ENCODE results near the gene GCK. TPM values are rescaled to one million over a fixed set of nuclear protein-coding genes. Genes with fewer than 3 reads are reported as not detected.
A peak's percentile ranks its signal among the peaks of the same experiment; 100 is the strongest.

Gene GCK
- total RNA-seq, 1 experiment from 2014 or later: not detected

DNA sequence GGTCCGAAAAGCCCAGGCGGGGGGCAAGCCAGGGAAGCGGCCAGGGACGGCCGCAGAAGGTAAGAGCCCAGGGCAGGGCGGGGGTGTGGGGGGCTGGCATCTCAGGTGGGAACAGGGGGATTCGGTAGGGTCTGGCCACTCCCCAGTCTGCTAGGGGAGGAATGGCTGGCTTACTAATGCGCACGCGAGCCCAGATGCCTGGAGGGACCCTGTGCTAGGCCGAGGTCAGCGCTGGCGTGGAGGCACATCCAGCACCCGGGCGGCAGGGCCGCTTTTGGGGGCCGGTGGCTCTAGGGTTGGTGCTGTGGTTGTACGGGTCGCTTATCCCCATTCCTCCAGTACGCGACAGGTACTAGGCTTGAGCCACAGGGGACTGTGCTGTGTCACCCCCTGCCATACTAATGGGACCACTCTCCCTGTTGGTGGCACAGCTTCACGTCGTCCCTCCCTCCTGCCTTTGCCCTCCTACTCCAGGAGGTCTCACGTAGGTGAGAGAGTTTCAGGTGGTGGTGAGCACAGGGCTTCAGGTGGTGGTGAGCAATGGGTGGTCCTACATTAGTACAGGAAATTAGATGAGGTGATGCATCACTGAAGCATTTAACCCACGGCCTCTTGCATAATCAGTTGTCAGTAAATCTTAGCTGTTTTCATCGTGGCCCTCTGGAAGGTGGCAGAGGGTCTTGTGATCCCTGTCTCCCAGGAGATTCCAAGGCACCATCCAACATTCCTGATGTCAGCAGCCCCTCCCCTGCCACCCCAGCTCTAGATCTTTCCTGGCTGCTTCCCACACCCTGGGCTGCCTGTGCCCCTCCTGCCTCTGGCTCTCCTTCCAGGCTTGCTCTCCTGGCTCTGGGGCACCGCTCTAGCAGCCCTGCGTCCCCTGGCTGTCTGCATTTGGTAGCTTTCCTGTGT lies 84.1 kb downstream of the GCK start:
- Histone ChIP-seq H3K27me3 (no peaks in the 10 kb centered on the region), H3K36me3 (peaks cover 8% of the 10 kb centered on the region; the same call in 1 of the 2 replicates), H3K4me1 (peaks cover 17% of the 10 kb centered on the region), H3K27ac (peak overlapping the region; percentile 38; the same call in 1 of the 2 replicates), H3K9me3 (replicated peaks) (no peaks in the 10 kb centered on the region), H3K4me3 (peak overlapping the region; percentile 68)
- no peak for DNase-seq

DNA sequence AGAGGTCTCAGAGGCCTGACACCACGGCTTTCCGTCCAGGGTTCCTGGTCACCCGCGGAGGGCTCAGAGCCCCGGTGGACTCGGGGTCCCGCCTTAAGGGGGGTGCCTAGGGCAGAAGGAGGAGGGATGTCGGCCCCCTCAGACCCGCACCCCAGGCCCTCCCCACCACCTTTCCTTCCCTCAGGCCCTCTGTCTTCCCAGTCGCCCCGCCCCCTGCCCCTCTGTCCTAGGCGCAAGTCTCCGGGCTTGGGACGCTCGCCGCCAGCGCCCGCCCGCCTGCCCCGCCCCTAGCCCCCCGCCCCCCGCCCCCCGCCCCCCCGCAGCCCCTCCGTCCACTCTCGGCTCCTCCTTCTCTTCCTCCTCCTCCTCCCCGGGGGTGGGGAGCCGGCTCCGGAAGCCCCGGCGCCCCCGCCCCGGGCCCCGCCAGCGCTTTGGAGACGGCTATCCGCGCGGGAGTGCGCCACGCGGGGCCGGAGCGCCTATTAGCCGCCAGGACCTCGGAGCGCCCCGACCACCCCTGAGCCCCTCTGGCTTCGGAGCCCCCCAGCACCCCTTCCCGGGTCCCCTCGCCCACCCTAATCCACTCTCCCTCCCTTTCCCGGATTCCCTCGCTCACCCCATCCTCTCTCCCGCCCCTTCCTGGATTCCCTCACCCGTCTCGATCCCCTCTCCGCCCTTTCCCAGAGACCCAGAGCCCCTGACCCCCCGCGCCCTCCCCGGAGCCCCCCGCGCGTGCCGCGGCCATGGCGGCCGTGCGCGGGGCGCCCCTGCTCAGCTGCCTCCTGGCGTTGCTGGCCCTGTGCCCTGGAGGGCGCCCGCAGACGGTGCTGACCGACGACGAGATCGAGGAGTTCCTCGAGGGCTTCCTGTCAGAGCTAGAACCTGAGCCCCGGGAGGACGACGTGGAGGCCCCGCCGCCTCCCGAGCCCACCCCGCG lies 85.0 kb downstream of the GCK start, which contains the start of gene AEBP1:
TSS of gene AEBP1 (plus strand) at position 423 of the 937 bp plus-strand sequence. CDS start at position 744, 321 bp downstream.
- no peaks in the 10 kb centered on the region for H3K27me3 ChIP-seq
- H3K4me1 ChIP-seq: peaks cover 26% of the 10 kb centered on the region
- H3K36me3 ChIP-seq: peaks cover 3% of the 10 kb centered on the region; the same call in 1 of the 2 replicates
- DNase-seq: peak; percentile 51 to 54
- peak within 1 kb of the TSS; percentile 38; the same call in 1 of the 2 replicates for H3K27ac ChIP-seq
- H3K9me3 ChIP-seq (replicated peaks): no peaks in the 10 kb centered on the region
- H3K4me3 ChIP-seq: peak within 1 kb of the TSS; percentile 68

DNA sequence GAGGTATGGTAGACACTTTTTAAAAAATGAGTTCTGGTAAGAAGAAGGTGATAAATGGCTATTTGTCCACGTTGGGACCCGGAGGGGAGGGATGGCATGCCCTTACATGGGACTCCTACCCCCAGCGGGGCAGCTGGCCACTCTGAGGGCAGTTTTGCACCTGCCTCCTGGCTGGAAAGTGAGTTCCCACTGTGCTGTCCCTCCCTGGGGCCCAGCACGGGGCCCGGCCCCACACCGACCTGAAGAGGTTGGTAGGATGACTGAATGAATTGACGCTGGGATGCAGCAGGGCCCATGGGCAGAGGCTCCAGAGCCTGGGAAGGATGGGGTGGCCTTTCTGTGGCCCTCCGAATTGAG lies 85.7 kb downstream of the GCK start:
- no peak for DNase-seq
- Histone ChIP-seq H3K27me3 (no peaks in the 10 kb centered on the region), H3K27ac (no peak overlapping the region), H3K4me1 (peaks cover 26% of the 10 kb centered on the region), H3K36me3 (peaks cover 2% of the 10 kb centered on the region; the same call in 1 of the 2 replicates), H3K4me3 (peak overlapping the region; percentile 68), H3K9me3 (replicated peaks) (no peaks in the 10 kb centered on the region)

DNA sequence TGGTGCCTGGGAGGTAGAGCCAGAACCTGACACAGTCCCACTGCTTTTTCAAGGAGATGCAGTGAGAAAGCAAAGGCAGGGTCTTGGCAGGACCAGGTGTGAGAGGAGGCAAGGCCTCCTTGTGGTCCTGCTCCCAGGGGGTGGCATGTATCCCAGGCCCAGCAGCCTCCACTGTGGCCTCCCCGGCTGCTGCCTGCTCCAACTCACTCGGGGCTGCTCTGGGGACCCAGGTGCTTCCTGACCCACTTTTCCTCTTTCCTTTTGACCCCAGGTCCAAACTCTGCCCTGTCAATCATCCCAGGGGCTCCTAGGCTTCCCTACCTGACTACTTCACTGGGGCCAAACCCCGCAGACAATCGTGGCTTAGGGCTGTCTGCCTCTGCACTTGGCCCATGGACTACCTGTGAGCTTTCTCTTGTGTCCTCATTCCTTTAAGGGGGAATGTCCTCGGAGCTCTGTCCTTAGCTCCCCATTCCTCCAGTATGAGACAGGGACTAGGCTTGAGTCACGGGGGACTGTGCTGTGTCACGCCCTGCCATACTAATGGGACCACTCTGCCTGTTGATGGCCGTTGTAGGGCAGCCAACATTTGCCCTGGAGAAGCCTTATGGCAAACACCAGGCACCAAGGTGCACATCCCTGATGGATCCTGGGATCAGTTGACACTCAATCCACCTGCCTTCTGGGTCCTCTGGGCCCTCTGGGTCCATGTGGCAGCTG lies 86.2 kb downstream of the GCK start:
- H3K4me3 ChIP-seq: no peak overlapping the region
- no peak for DNase-seq
- H3K36me3 ChIP-seq: no peaks in the 10 kb centered on the region
- H3K27ac ChIP-seq: no peak overlapping the region
- no peaks in the 10 kb centered on the region for H3K27me3 ChIP-seq
- peaks cover 28% of the 10 kb centered on the region for H3K4me1 ChIP-seq
- H3K9me3 ChIP-seq (replicated peaks): no peaks in the 10 kb centered on the region

DNA sequence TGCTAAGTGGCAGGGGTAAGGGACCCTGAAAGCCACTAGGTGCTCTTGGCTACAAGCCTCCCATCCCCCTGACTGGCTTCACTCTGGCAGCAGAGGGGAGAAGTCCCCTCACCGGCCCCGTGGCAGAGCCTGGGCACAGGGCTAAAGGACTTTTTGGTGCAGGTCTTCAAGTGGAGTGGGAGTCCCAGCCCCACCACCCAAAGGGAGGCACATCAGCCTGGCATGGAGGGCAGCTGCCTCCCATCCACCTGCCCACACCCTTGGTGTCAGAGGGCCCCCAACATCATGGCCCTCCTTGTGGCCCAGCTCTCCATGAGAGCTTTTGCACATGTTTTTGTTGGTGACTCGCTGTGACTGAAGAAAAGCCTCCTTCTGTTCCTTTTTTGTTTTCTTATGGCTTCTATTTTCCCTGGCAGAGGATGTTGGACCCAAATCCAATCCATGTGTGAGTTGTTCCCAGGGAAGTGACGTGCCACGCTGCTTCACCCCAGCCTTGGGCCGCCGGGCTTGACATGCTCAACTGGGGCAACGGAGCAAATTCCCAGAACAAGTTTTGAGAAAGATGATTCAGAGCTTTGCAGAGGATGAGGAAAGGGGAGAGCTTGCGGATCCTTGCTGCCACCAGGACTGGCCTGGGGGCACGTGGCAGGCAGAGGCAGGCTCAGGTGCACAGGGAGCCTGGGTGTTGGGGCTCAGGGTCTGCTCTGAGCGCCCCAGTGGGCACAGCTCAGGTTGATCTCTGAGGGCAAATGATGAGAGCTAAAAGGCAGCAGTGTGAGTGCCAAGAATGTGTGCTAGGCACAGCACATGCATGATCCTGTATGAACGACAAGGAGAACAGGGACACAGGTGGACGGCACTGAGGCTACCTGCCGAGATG lies 87.0 kb downstream of the GCK start:
- H3K4me3 ChIP-seq: no peak overlapping the region
- no peak for DNase-seq
- H3K27ac ChIP-seq: no peak overlapping the region
- H3K36me3 ChIP-seq: no peaks in the 10 kb centered on the region
- peaks cover 35% of the 10 kb centered on the region for H3K4me1 ChIP-seq
- H3K27me3 ChIP-seq: no peaks in the 10 kb centered on the region
- H3K9me3 ChIP-seq (replicated peaks): no peaks in the 10 kb centered on the region

DNA sequence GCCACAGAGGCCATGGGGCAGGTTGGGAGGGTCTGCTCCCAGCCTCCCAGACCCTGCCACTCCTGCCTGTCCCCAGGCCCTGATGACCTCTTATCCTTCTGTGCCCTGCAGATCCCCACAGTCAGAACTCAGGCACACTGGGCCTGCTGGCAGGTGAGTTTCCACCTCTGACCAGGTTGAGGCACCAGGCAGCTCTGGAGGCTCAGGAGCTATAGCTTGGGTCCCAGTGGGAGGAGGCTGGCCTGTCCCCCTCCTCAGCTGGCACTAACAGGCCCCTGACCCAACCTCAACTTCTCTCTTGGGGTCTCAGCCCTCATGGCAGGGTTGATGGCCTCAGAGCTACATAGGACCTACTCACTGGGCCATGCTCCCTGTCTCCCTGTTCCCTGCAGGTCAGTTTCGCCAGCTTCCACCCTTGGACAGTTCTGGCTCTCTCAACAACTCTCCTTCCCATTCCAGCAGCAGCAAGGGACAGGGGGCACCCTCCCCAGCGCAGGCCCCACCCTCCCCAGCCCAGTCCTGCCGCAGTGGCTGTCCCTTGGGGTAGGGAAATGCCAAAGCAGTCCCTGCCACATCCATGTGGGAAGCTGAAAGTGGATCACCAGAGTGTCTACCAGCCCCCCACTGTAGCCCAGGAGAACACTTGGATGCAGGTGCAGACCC lies 87.8 kb downstream of the GCK start:
- Histone ChIP-seq H3K36me3 (no peaks in the 10 kb centered on the region), H3K27ac (peak overlapping the region; percentile 83), H3K9me3 (replicated peaks) (no peaks in the 10 kb centered on the region), H3K4me1 (peaks cover 35% of the 10 kb centered on the region), H3K27me3 (no peaks in the 10 kb centered on the region), H3K4me3 (no peak overlapping the region)
- no peak for DNase-seq

DNA sequence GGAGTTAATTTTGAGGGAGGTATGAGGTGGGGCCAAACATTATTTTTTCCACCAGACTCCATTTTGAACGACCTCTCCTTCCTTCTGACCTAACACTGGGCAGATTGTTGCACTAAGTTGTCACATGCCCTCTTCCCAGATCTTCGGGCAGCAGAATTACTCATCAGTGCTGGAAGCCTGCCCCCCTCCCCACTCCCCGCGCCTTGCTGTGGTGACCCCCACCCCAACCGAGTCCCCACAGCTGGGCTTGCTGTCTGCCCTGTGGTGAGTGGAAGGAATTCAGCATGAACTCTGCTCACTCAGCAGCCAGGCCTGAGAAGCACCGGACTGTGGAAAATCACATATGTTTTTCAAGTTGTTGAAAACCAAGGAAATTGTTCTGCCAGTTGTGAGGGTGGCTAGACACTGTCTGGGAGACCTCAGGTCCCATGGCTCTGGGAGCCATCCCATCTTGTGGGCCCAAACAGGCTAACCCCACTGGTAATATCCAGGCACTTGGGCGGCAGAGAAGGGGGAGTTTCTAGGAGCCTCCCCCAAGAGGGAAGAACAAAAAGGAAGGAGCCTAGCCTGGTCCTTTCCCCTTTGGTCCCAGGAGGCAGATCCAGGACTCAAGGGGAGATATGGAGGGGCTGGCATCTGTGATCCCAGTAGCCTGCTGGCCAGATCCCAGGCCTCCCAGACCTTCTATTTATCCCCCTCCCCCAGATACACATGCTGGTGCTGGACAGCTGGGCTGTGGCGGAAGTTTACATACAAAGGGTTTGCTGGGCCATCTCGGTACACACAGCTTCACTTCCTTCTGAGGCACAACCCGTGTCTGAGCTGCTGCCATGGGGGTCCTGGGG lies 88.6 kb downstream of the GCK start:
- Histone ChIP-seq H3K27ac (peak overlapping the region; percentile 83), H3K27me3 (no peaks in the 10 kb centered on the region), H3K4me1 (peaks cover 35% of the 10 kb centered on the region), H3K36me3 (no peaks in the 10 kb centered on the region), H3K4me3 (no peak overlapping the region), H3K9me3 (replicated peaks) (no peaks in the 10 kb centered on the region)
- peak; percentile 57 to 71 for DNase-seq

DNA sequence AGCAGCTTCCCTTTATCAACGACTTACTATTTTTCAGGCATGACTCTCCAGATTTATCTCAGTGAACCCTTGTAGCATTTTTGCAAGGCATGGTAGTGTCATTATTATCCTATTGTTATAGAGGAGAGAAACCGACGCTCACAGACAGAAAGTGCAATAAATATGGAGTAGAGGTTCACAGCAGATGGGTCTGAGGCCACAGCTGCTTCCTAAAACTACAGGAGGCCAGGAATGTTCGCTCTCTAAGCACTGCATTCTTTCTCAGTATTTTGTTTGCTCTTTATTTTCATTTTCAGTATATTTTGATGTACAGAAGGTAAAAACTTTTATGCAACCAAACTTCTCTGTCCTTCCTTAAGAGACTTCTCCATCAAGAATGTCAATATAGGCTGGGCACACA lies 89.6 kb downstream of the GCK start:
- Histone ChIP-seq H3K27me3 (no peaks in the 10 kb centered on the region), H3K27ac (peak overlapping the region; percentile 83), H3K9me3 (replicated peaks) (no peaks in the 10 kb centered on the region), H3K4me3 (no peak overlapping the region), H3K36me3 (no peaks in the 10 kb centered on the region), H3K4me1 (peaks cover 35% of the 10 kb centered on the region)
- no peak for DNase-seq

DNA sequence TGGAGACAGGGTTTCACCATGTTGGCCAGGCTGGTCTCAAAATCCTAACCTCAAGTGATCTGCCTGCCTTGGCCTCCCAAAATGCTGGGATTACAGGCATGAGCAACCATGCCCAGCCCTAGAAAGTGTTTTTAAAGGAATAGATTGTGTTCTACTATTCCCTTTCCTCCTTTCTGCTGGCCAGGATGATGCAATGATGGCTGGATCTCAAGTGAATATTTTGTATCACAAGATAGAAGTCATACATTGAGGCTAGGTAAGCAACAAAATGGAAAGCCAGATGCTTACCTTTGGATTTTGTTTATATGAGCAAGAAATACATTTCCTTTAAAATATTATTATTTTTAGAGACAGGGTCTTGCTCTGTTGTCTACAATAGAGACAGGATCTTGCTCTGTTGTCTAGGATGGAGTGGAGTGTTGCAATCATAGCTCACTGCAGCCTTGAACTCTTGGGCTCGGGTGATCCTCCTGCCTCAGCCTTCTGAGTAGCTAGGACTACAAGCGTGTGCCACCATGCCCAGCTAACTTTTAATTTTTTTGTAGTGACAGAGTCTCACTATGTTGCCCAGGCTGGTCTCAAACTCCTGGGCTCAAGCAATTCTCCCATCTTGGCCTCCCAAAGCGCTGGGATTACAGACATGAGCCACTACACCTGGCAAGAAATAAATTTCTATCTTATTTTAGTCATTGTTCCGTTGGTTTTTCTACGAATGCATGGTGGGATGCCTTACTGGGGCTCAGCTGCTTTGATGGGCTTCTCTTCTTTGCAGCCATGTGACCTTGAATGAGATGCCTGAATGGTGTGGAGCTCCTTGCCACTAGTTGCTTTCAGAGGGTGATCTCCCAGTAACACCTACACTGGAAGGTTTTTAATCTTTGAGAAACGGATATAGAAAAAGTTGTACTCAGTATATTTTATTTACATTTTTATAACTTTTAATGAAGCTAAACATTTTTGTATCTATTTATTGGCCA lies 90.9 kb downstream of the GCK start:
- H3K4me3 ChIP-seq: no peak overlapping the region
- no peaks in the 10 kb centered on the region for H3K27me3 ChIP-seq
- no peaks in the 10 kb centered on the region for H3K36me3 ChIP-seq
- H3K27ac ChIP-seq: no peak overlapping the region
- H3K9me3 ChIP-seq (replicated peaks): no peaks in the 10 kb centered on the region
- H3K4me1 ChIP-seq: peaks cover 32% of the 10 kb centered on the region
- DNase-seq: no peak

DNA sequence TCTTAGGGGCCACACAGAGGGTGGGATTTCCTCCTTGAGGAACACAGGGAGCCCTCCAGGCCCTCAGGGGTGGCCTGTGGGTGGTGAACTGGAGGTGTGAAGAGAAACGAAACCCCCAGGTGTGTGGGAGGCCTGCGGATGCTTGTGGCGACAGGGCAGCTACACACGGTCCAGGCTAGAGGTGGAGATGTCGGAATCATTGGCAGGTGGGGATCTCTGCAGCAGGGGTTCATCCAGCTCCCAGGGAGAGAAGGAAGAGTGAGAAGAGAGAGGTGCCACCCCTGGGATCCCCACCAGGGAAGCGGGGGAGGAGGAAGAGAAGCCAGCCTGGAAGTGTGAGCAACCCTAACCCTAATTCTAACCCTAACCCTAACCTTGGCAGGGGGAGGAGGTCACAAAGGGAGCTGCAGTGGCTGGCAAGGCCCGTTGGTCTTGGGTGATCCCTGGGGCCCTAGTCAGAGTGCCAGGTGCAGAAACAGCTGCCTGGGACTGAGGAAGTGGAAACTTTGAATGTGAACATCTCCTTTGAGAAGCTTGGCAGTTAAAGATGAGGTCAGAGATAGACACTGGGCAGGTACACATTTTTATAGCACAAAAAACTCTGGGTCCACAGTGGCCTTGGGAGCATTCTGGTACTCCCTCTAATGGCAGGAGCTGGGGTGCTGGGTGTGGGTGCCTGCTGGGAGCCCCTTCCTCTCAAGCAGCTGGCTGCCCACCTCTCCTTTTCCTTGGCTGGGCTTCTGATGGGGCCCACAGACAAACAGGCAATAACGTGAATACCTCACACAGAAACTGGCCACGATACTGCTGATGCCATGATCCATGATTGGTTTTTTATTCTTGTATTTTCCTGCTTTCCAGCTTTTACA lies 91.9 kb downstream of the GCK start:
- Histone ChIP-seq H3K27ac (no peak overlapping the region), H3K9me3 (replicated peaks) (no peaks in the 10 kb centered on the region), H3K4me1 (peaks cover 31% of the 10 kb centered on the region), H3K36me3 (no peaks in the 10 kb centered on the region), H3K4me3 (no peak overlapping the region), H3K27me3 (no peaks in the 10 kb centered on the region)
- peak in 1 of 2 experiments; percentile 52 for DNase-seq

DNA sequence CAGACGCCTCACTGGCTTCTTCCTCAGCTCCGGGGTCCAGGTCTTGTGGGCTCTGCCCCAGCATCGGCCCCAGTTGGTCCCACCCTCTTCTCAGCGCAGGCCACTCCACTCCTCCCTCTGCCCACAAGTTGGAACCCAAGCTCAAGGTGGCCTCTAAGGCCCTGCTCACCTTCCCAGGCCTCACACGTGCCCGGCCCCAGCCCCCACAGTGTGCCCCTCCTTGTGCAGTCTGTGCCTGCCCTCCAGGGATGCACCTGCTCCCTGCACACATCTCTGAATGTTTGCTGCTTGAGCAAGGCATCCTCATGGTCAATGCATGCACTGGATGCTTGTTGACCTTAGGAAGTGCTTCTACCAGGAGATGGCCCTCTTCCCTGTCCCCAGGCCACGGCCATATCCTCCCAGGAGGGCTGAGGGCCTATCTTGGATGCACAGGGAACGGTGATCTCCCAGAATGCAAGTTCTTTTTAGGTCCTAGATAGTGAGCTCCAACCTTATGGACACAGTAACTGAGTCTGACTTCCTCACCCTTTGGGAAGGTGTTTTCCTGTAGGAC lies 92.8 kb downstream of the GCK start:
- Histone ChIP-seq H3K9me3 (replicated peaks) (no peaks in the 10 kb centered on the region), H3K27ac (no peak overlapping the region), H3K36me3 (no peaks in the 10 kb centered on the region), H3K27me3 (no peaks in the 10 kb centered on the region), H3K4me3 (no peak overlapping the region), H3K4me1 (peaks cover 33% of the 10 kb centered on the region)
- DNase-seq: no peak

Measured in SJCRH30 (cell line).